GM12874 (cell line): Measurements from ENCODE around the gene MGAT5.
A peak's percentile ranks its signal among the peaks of the same experiment; 100 is the strongest.

Experiments
- CTCF ChIP-seq: IDR thresholded peaks from 2 replicates; pipeline ENCODE4 v1.5.1; 2011; ENCODE audit warnings: low read depth, mild to moderate bottlenecking, control low read depth, low read length, moderate library complexity; ENCODE audit not compliant: insufficient read depth

The MGAT5 gene

DNA sequence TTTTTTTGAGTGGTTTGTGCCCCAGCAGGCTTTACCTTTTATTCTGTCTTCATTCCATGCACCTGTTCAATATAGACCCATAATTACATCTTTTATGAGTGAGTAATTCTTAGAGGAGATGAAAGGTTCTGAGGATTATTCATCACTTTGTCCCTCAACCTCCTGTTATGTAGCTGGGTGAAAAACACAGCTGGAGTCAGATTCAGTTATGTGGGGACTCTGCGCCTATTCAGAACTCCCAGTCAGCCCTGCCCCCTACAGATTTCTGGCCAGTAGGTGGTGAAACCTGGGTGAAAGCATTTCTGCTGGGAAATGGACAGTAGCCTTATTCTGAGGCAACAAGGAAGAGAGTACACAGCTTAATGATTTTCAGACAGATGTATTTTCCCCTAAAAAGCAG is 107.8 kb downstream of the MGAT5 start:
- TF ChIP-seq CTCF: no peak

GRCh38 chr2:134362152-134362668 is 108.3 kb downstream of the MGAT5 start:
- no peak for TF ChIP-seq CTCF

DNA sequence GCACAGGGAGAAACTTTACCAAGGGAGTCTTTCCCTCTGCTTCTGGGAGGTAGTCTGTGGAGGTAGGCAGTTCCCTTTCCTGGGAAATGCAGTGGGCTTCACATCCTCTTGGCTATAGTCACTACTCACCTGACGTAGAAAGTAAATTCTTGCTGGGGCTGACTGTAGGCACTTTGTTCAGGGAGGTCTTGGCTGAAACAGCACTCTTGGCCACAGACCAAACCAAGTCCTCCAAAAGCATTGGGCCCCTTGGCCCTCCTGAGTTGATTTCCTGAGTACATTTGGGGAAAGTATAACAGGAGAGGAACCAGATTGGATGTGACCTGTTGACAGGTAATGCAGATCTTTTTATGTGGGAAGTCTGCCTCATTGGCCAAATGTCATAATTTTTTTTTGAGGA is 108.9 kb downstream of the MGAT5 start:
- no peak for TF ChIP-seq CTCF

GRCh38 chr2:134365356-134365755 is 111.5 kb downstream of the MGAT5 start:
- peak; percentile 30; the same call in 1 of the 2 replicates for TF ChIP-seq CTCF

DNA sequence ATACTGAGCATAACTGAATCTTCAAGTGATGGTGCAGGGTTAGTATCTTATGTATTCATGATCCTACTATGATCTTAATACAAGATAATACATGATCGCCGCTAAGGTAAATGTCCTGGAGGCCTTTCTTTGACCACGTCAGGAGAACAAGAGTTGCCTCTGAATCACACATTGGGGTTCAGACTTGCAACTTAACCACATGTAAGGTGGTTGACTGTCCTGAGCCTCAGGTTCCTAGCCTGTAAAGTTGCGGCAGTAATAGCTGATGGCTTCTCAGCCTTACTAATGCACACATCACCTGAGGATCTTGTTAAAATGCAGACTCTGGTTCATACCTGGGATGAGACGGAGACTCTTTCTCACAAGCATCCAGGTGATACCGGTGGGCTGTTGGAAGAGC is 112.5 kb downstream of the MGAT5 start:
- TF ChIP-seq CTCF: no peak

DNA sequence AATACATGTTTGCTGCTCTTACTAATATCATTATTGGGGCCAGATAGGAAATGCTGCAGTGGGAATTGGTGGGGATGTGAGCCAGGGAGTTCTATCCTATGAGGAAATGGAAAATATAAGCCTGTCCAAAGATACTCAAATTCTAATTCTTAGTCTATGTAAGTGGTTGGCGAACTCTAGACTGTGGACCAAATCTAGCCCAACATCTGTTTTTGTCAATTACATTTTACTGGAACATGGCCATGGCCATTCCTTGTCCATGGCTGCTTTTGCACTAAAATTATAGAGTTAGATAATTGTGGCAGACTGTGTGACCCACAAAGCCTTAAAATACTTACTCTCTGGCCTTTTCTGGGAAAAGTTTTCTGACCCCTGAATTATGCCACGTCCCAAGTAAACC is 113.3 kb downstream of the MGAT5 start:
- no peak for TF ChIP-seq CTCF

DNA sequence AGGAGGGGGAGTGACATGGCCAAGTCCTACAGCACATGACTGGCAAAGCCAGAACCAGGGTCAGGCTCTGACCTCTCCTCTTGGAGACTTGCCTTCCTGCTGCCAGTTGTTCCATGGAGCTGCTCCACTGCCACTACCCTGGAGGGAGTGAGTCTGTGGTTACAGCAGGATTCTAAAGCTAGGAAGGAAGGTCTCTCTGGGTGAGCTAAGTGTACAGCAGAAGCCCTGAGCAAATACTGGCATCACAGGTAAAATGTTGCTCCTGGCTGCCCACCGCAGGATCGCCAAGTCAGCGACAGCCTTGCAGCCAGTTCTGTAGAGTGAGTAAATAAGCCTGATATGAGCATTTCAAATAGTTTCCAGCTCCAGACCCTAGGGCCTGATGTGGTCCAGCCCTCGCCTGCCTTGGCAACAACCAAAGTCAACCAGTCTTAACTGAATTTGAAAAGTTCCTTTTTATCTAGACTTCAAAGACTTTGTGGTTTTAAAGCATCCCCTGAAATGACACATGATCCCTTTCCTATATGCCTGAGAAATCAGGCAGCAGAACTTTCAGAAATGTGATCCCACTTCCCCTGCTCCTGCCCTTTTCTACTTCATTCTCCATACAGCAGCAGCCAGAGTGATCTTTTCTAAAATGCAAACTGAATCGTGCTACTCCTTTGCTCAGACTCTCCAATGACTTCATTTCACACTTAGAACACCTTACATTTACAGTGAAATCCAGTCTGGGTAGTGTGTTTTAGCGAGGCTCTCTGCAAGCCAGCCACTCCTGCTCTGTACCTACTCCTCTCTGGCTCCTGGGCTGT is 114.3 kb downstream of the MGAT5 start:
- TF ChIP-seq CTCF: no peak
